GM10266 (cell line): ENCODE measurements around the gene PROM2.

Experiments
- DNase-seq: peaks from one replicate; pipeline ENCODE4 v3.0.0; 2012; ENCODE audit errors: extremely low spot score
- CTCF ChIP-seq: IDR thresholded peaks from 2 replicates; pipeline ENCODE4 v1.5.1; 2012; ENCODE audit warnings: mild to moderate bottlenecking, low read depth; ENCODE audit not compliant: control insufficient read depth, insufficient read depth; ENCODE audit errors: missing control alignments

The PROM2 gene

GRCh38 chr2:95296011-95296410 lies 21.8 kb downstream of the PROM2 start:
- DNase-seq, result no peak
- no peak for TF ChIP-seq CTCF

GRCh38 chr2:95296880-95297487 lies 22.7 kb downstream of the PROM2 start, which contains the start of gene KCNIP3:
KCNIP3 (plus strand) TSS chr2:95297347; CDS start chr2:95297439, 92 bp downstream.
- DNase-seq, result no peak
- no peak for TF ChIP-seq CTCF

GRCh38 chr2:95297639-95298395 lies 23.6 kb downstream of the PROM2 start:
- DNase-seq, result no peak
- TF ChIP-seq CTCF, result no peak

- no peak for TF ChIP-seq CTCF
- no peak for DNase-seq
Measured at GRCh38 chr2:95298486-95299111, 24.4 kb downstream of the PROM2 start.

- DNase-seq, result no peak
- TF ChIP-seq CTCF, result no peak
Measured at GRCh38 chr2:95299961-95300360, 25.7 kb downstream of the PROM2 start.

GRCh38 chr2:95300450-95300849 lies 26.2 kb downstream of the PROM2 start:
- DNase-seq, result no peak
- TF ChIP-seq CTCF, result no peak

- no peak for DNase-seq
- TF ChIP-seq CTCF, result no peak
Measured at GRCh38 chr2:95301186-95301585, 26.9 kb downstream of the PROM2 start.
